ENCODE data around the gene CORIN. TPM values are rescaled to one million over a fixed set of nuclear protein-coding genes. Genes with fewer than 3 reads are reported as not detected.

Gene CORIN
- total and polyA plus RNA-seq, 2 of the 13 experiments (the other 11 are each of a cell fraction or from before 2014, with no cell fraction given), result 0.84 to 1.2 TPM

DNA sequence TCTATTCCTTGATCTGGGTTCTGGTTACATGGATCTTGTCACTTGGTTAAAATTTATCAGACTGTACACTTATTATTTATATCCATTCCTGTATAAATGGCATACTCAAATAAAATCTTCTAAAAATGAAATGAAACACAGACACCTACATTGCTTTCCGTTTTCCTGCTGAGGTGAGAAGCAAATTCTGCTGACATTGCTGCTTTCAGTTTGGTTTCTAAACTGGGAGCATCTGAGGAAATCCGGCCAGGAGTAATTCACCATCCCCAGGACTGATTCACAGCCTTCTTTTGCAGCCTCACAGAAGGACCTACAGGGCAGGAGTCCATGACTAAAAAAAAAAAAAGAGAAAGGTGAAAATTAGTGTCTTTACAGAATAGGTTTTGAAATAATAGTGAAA, 93.6 kb downstream of the CORIN start:
- TF ChIP-seq MAZ (IDR thresholded peaks at IDR 0.05; ENCODE audit: borderline replicate concordance, low read depth, low read length), result no peak
- TF ChIP-seq MAZ (CRISPR knock-in tag; IDR thresholded peaks at IDR 0.05; ENCODE audit: low read depth), result no peak
- TF ChIP-seq RNF2 (conservative IDR thresholded peaks at IDR 0.05; ENCODE audit: low read depth), result no peak
- no peak for TF ChIP-seq RAD51 (IDR thresholded peaks at IDR 0.05; ENCODE audit: borderline replicate concordance)
- TF ChIP-seq MAFF (IDR thresholded peaks at IDR 0.05; ENCODE audit: low read depth, low read length), result peak; percentile 98
- peak; percentile 98 for TF ChIP-seq MAFK (conservative IDR thresholded peaks at IDR 0.05 in 1 of 2, IDR thresholded peaks at IDR 0.05 in 1 of 2; ENCODE audit: low read length in 2 of 2)
- TF ChIP-seq ZNF839 (CRISPR knock-in tag; IDR thresholded peaks at IDR 0.05; ENCODE audit: borderline replicate concordance), result no peak
- no peak for TF ChIP-seq HIVEP1 (CRISPR knock-in tag; IDR thresholded peaks at IDR 0.05)
- no peaks in the 10 kb centered on the region for H4K20me1 ChIP-seq (ENCODE audit: insufficient read depth, low read length)
- H3K9ac ChIP-seq (ENCODE audit: insufficient read depth, low read depth, low read length), result no peak overlapping the region
- no peaks in the 10 kb centered on the region for H3K79me2 ChIP-seq (ENCODE audit: insufficient read depth, low read length)
- ATAC-seq (no peak), FAIRE-seq (no peak), DNase-seq (ENCODE audit: low spot score) (no peak)
- no peak overlapping the region for H3K27ac ChIP-seq (ENCODE audit: extremely low read length, insufficient read depth, low read length)
- H3K4me3 ChIP-seq (replicated peaks in 1 of 3; ENCODE audit: insufficient read depth in 1 of 3, low read depth in 2 of 3, low read length in 3 of 3), result no peak overlapping the region
- H3K36me3 ChIP-seq (replicated peaks in 1 of 2; ENCODE audit: control insufficient read depth in 1 of 2, insufficient read depth in 2 of 2, low read length in 2 of 2), result no peaks in the 10 kb centered on the region
- no peaks in the 10 kb centered on the region for H3K27me3 ChIP-seq (ENCODE audit: control insufficient read depth in 1 of 2, insufficient read depth in 2 of 2, low read length in 2 of 2)
- in situ Hi-C loops (cut with HindIII; ENCODE audit: extremely low pct_ligation_motif_present, low pct_unique_long_range_greater_than_20kb), result no loop called here
- WGBS (ENCODE audit: low lambda C conversion rate), result 51% methylated on average over 2 of the region's 2 CpGs
- ChIA-PET CTCF (ENCODE audit: low intra/inter-chr PET ratio, low total read pairs) (interaction anchor here (0.6 kb wide), 1 partner anchor 48 kb away, joined by 4 read pairs; no protein-coding TSS in a partner anchor), POLR2A (no interaction called here)
- H3K4me1 ChIP-seq (ENCODE audit: insufficient read depth, low read length), result peaks cover 5% of the 10 kb centered on the region
- intact Hi-C loops (cut with micrococcal nuclease; ENCODE audit: unreplicated experiment), result no loop called here
- no peaks in the 10 kb centered on the region for H3K9me3 ChIP-seq (ENCODE audit: low read length)
- H3K4me2 ChIP-seq (ENCODE audit: low read depth, low read length), result peak overlapping the region; percentile 24
- no TSS peak for BruUV-seq (replicated peaks)
- no peak overlapping the region for H2AFZ ChIP-seq (ENCODE audit: low read length)

DNA sequence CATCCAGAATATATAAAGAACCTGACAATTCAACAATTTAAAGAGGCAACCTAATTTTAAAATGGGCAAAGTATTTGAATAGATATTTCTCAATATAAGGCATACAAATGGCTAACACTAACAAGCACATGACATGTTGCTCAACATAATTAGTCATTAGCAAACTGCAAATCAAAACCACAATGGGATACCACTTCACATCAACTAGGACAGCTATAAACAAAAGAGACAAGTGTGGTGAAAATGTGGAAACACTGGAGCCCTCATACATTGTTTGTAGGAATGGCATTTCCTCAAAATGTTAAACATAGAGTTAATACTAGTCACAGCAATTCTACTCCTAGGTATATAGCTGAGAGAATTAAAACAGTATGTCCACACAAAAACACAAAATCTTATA, 96.7 kb downstream of the CORIN start:
- Histone ChIP-seq H3K36me3 (replicated peaks in 1 of 2; ENCODE audit: control insufficient read depth in 1 of 2, insufficient read depth in 2 of 2, low read length in 2 of 2) (no peaks in the 10 kb centered on the region), H3K27ac (ENCODE audit: extremely low read length, insufficient read depth, low read length) (no peak overlapping the region), H3K79me2 (ENCODE audit: insufficient read depth, low read length) (no peaks in the 10 kb centered on the region), H2AFZ (ENCODE audit: low read length) (no peak overlapping the region), H3K4me2 (ENCODE audit: low read depth, low read length) (no peak overlapping the region), H3K9ac (ENCODE audit: insufficient read depth, low read depth, low read length) (no peak overlapping the region), H3K27me3 (ENCODE audit: control insufficient read depth in 1 of 2, insufficient read depth in 2 of 2, low read length in 2 of 2) (no peaks in the 10 kb centered on the region), H3K9me3 (ENCODE audit: low read length) (no peaks in the 10 kb centered on the region), H3K4me3 (replicated peaks in 1 of 3; ENCODE audit: insufficient read depth in 1 of 3, low read depth in 2 of 3, low read length in 3 of 3) (no peak overlapping the region), H3K4me1 (ENCODE audit: insufficient read depth, low read length) (no peaks in the 10 kb centered on the region; the same call in 1 of the 2 replicates), H4K20me1 (ENCODE audit: insufficient read depth, low read length) (no peaks in the 10 kb centered on the region)
- FAIRE-seq, result no peak
- BruUV-seq (replicated peaks), result no TSS peak
- ChIA-PET CTCF (ENCODE audit: low intra/inter-chr PET ratio, low total read pairs) (no interaction called here), POLR2A (no interaction called here)
- TF ChIP-seq ZNF251 (CRISPR knock-in tag; IDR thresholded peaks at IDR 0.05), result no peak
- no peak for TF ChIP-seq ZNF563 (CRISPR knock-in tag; IDR thresholded peaks at IDR 0.05)
- TF ChIP-seq ZSCAN5A (CRISPR knock-in tag; IDR thresholded peaks at IDR 0.05; ENCODE audit: borderline replicate concordance), result no peak
- no peak for TF ChIP-seq ZNF143 (CRISPR knock-in tag; IDR thresholded peaks at IDR 0.05)
- no peak for TF ChIP-seq HMG20B (CRISPR knock-in tag; conservative IDR thresholded peaks at IDR 0.05)
- in situ Hi-C loops (cut with HindIII; ENCODE audit: extremely low pct_ligation_motif_present, low pct_unique_long_range_greater_than_20kb), result no loop called here
- ATAC-seq, result no peak
- no peak for DNase-seq (ENCODE audit: low spot score)
- intact Hi-C loops (cut with micrococcal nuclease; ENCODE audit: unreplicated experiment), result no loop called here

Measured in HepG2 (cell line).